ENCODE measurements around the gene KIF4B. TPM values are rescaled to one million over a fixed set of nuclear protein-coding genes. Genes with fewer than 3 reads are reported as not detected.
"Not testable (repeated sequence)": the region's sequence is repeated elsewhere in the genome, so short reads cannot be mapped to it uniquely, and the experiment has no call there.

Gene KIF4B
- total and polyA plus RNA-seq, 2 of the 13 experiments (the other 11 are each of a cell fraction or from before 2014, with no cell fraction given): 0.04 TPM; not detected in 1

- peak; percentile 80 for TF ChIP-seq CTCF (CRISPR knock-in tag; IDR thresholded peaks at IDR 0.05)
These were observed 14.6 kb downstream of the KIF4B start (continued) for GRCh38 chr5:155027993-155028629.

- TF ChIP-seq AGO2 (optimal IDR thresholded peaks at IDR 0.05; ENCODE audit: low read depth, low read length) (no peak), NR2F6 (IDR thresholded peaks at IDR 0.05) (no peak), NR2F6 (CRISPR knock-in tag; IDR thresholded peaks at IDR 0.05) (no peak), ZNF547 (CRISPR knock-in tag; IDR thresholded peaks at IDR 0.05) (no peak), KDM5B (CRISPR knock-in tag; IDR thresholded peaks at IDR 0.05; ENCODE audit: borderline replicate concordance) (no peak), PHF5A (CRISPR knock-in tag; IDR thresholded peaks at IDR 0.05; ENCODE audit: low read depth, unreplicated experiment) (no peak), XRCC5 (optimal IDR thresholded peaks at IDR 0.05; ENCODE audit: low read length) (no peak), EED (CRISPR knock-in tag; IDR thresholded peaks at IDR 0.05) (no peak), MBD4 (IDR thresholded peaks at IDR 0.05; ENCODE audit: borderline replicate concordance, low read length) (no peak), ZNF138 (CRISPR knock-in tag; IDR thresholded peaks at IDR 0.05; ENCODE audit: low read depth) (no peak), ZNF691 (CRISPR knock-in tag; IDR thresholded peaks at IDR 0.05; ENCODE audit: borderline replicate concordance, low read depth) (no peak), ZNF460 (CRISPR knock-in tag; IDR thresholded peaks at IDR 0.05; ENCODE audit: borderline replicate concordance) (no peak)
- no peak overlapping the region for H3K9ac ChIP-seq (ENCODE audit: insufficient read depth, low read depth, low read length)
- no TSS peak for BruUV-seq (replicated peaks)
- H3K4me3 ChIP-seq (replicated peaks in 1 of 3; ENCODE audit: insufficient read depth in 1 of 3, low read depth in 2 of 3, low read length in 3 of 3): no peak overlapping the region
- H3K36me3 ChIP-seq (replicated peaks in 1 of 2; ENCODE audit: control insufficient read depth in 1 of 2, insufficient read depth in 2 of 2, low read length in 2 of 2): no peaks in the 10 kb centered on the region
- CTCF ChIA-PET (ENCODE audit: low intra/inter-chr PET ratio, low total read pairs): no interaction called here
- H3K4me1 ChIP-seq (ENCODE audit: insufficient read depth, low read length): no peaks in the 10 kb centered on the region
- intact Hi-C loops (cut with micrococcal nuclease; ENCODE audit: unreplicated experiment) (no loop called here), in situ Hi-C loops (cut with HindIII; ENCODE audit: extremely low pct_ligation_motif_present, low pct_unique_long_range_greater_than_20kb) (loop anchor here (10.0 kb wide), 1 partner anchor 54 kb away; no protein-coding TSS in a partner anchor)
- POLR2A ChIA-PET: no interaction called here
- H4K20me1 ChIP-seq (ENCODE audit: insufficient read depth, low read length): no peaks in the 10 kb centered on the region
- H3K79me2 ChIP-seq (ENCODE audit: insufficient read depth, low read length): no peaks in the 10 kb centered on the region
- FAIRE-seq: no peak
- no peak overlapping the region for H3K27ac ChIP-seq (ENCODE audit: extremely low read length, insufficient read depth, low read length)
- no peak for ATAC-seq
- no peak overlapping the region for H3K4me2 ChIP-seq (ENCODE audit: low read depth, low read length)
- WGBS (ENCODE audit: low lambda C conversion rate): 12% methylated on average over 1 of the region's 1 CpG
- H2AFZ ChIP-seq (ENCODE audit: low read length): no peak overlapping the region
- no peak for DNase-seq (ENCODE audit: low spot score)
- no peaks in the 10 kb centered on the region for H3K27me3 ChIP-seq (ENCODE audit: control insufficient read depth in 1 of 2, insufficient read depth in 2 of 2, low read length in 2 of 2)
- H3K9me3 ChIP-seq (ENCODE audit: low read length): no peaks in the 10 kb centered on the region
These were observed 15.7 kb downstream of the KIF4B start for GRCh38 chr5:155029240-155029639.

- CTCF ChIA-PET (ENCODE audit: low intra/inter-chr PET ratio, low total read pairs); H3K9ac ChIP-seq (ENCODE audit: insufficient read depth, low read depth, low read length); H4K20me1 ChIP-seq (ENCODE audit: insufficient read depth, low read length); H3K36me3 ChIP-seq (replicated peaks in 1 of 2; ENCODE audit: control insufficient read depth in 1 of 2, insufficient read depth in 2 of 2, low read length in 2 of 2); H3K27me3 ChIP-seq (ENCODE audit: control insufficient read depth in 1 of 2, insufficient read depth in 2 of 2, low read length in 2 of 2); H3K4me3 ChIP-seq (replicated peaks in 1 of 3; ENCODE audit: insufficient read depth in 1 of 3, low read depth in 2 of 3, low read length in 3 of 3); ATAC-seq; BruUV-seq (replicated peaks); DNase-seq (ENCODE audit: low spot score); H3K27ac ChIP-seq (ENCODE audit: extremely low read length, insufficient read depth, low read length); H3K4me1 ChIP-seq (ENCODE audit: insufficient read depth, low read length); H3K4me2 ChIP-seq (ENCODE audit: low read depth, low read length); H3K9me3 ChIP-seq (ENCODE audit: low read length); POLR2A ChIA-PET; FAIRE-seq; H3K79me2 ChIP-seq (ENCODE audit: insufficient read depth, low read length); H2AFZ ChIP-seq (ENCODE audit: low read length); intact Hi-C loops (cut with micrococcal nuclease; ENCODE audit: unreplicated experiment); in situ Hi-C loops (cut with HindIII; ENCODE audit: extremely low pct_ligation_motif_present, low pct_unique_long_range_greater_than_20kb): not testable (repeated sequence)
- 0% methylated on average over 1 of the region's 1 CpG for WGBS (ENCODE audit: low lambda C conversion rate)
These were observed 20.7 kb downstream of the KIF4B start for GRCh38 chr5:155034145-155034744.

Measured in HepG2 (cell line).